Activated naive CD4-positive, alpha-beta T cell treated with Interleukin-2 at 50 U/mL for 16 hours (primary cell): Measurements from ENCODE around the gene DDRGK1.
"Not testable (repeated sequence)": the region's sequence is repeated elsewhere in the genome, so short reads cannot be mapped to it uniquely, and the experiment has no call there.

Experiments
- DNase-seq: peaks from one replicate; pipeline ENCODE4 v3.0.0-alpha.2; 2020

The DDRGK1 gene

DNA sequence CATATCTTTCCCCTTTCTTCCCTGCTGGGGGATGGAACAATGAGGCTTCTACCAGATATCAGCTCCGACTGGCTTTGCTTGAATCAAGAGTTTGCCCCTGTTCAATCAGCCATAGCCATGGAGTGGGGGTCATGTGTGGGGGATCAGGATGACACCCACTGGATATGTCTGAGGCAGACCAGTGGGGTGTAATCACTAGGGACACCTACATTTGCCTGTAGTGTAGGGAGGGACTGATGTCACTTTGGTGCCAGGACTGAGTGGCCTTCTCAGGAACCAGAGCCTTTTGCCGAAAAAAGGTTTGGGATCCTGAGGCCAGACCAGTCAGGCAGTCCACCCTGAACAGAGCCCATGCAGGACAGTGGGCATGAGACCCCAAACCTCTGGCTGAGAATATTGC, 5.9 kb upstream of the DDRGK1 start:
- no peak for DNase-seq

DNA sequence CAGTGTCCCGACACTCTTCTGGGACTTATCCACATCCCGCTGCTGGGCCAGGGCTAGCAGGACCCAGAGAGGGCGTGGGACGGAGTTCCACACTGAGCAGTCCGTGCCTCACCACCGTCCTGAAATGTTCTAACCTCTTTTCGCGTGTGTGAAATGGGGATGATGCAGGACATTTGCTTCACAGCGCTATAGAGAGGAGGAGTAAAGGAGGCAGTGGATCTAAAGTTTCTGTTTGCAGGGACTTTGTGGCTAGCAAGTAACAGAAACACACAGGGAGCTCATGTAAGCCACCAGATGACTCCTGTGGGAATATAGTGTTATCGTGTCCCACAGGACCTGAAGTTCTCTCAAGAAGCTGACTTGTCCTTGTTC, 5.5 kb upstream of the DDRGK1 start:
- peak; percentile 12 for DNase-seq

DNA sequence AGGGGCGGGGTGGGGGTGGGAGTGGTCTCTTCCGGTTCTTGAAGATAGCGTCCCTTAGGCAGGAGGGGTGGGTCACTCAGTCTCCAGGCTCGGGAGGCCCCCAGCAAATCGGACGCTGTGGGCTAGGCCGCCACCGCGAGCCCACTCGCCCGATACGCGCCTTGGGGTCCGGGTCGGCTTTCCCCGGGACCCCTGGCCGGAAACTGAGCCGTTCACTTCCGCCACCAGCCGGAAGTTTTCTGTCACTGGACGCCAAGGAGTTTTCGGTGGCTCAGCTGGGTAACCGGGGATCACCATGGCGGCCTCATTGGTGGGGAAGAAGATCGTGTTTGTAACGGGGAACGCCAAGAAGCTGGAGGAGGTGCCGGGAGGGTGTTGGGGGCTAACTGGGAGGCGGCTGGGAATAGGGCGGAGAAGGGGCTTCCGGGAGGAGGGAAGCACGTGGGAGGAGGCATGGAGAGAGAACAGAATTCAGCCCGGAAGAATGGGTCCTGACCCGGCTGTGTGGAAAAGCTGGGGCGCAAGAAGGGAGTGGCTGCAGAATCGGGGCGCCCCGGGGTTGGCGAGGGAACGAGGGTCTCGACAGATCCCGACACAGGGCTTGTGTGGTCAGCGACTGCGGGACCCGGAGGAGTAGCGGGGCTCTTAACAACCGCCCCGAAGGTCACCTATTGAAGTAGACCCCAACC, 4.9 kb upstream of the DDRGK1 start, which contains the start of gene ITPA:
ITPA (plus strand) TSS at position 242 of the 689 bp plus-strand sequence; CDS start at position 296, 54 bp downstream.
- peak; percentile 68 for DNase-seq

DNA sequence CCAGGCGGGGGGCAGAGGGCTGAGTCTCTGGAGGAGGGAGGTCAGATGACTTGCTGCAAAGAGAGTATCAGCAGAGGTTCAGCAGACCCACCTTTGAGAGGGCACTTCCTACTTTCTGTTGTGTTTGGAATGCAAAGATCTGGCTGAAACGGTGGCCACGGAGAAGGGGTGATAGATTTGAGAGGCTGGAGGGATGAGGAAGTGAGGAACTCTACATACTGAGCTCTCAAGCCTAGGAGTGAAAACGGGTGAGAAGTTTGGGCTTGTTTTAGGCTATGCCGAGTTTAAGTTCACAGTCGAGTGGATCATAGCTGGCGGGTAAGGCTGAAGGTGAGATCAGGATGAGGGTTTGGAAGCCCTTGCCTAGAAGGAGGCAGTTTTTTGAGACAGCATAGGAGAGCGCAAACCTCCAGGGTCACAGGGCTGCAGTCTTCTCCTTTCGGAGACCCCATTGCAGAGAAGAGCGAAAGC, 4.3 kb upstream of the DDRGK1 start:
- DNase-seq, result no peak

DNA sequence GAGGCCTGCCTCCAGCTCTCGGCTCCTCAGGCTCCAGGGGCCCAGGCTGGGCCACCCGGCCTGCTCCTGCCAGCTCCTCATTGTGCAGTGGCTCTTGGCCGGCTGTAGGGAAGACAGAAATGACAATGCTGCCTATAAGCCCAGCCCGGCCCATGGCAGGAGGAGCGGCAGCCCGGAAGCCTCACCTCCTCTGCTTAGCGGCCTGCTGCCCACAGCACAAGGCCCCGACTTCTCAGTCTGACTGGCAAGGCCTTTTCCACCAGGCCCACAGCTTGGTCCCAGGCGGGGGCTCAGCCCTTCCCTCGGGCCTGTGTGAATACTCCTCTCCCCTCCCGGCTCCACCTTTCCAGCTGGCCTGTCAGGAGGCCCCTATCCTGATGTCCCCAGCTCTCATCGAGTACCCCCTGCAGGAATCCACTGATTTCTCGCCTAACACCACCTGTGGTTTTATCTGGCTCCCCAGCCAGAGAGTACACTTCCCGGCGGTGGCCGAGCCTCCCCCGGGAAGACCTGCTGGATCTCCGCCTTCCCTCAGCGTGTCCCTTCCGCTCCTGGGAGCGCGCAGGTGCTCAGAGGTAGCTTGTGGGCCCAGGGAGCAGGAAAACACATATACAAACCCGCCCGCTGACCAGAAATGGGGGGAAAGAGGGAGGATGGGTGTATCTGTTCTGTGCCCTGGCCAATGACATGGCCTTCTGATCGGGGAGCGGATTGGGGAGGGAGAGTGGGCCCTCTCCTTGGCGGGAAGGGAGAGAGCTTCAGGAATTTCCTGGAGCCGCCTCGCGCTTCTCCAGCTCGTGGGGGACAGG, 963 bp downstream of the DDRGK1 start:
- peak; percentile 50 for DNase-seq

DNA sequence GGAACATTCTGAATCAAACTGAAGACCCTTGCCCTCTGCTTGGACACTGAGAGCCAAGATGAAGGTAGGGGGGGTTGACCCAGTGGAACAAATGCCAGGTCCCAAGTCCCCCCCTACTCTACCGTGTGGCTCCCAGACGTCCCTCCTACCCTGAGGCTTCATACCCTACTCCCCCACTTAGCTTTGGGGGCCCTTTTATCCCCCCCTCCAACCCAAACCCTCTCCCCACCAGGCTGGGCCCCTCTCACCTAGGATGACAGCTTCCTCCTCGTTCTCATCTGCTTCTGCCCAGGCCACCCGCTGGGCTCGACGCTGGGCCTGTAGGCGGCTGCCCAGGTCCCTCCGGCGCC, 1.5 kb downstream of the DDRGK1 start:
- no peak for DNase-seq

DNA sequence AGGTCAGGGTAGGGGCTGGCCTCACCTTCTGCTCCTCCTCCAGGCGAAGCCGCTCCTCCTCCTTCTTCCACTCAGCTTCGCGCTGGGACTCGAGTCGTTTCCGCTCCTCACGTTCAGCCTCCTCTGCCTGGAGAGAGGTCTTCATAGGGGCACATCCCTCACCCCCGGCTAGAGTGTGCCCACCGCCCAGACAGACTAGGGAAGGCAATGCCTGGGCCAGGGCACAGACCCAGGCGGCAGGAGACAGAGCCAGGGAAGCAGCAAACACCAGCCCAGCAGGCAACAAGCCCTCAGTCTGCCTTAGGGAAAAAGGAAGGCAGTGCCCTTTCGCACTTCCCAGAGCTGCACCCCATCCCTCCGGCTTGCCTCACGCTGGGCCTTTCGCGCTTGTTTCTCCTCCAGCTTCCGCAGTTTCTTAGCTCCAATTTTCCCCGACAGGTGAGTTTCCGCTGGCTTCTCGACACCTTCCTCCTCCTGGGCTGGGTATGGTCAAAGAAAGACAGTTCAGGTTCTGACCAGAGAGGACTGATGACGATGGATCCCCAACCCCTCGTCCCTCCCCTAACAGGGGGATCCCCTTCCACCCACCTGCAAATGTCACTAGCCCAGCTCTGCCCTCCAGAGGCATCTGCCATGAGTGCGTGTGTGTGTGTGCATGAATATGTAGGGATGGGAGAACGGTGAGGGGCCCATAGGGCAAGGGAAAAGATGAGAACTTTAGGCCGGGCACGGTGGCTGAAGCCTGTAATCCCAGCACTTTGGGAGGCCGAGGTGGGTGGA, 4.3 kb downstream of the DDRGK1 start:
- no peak for DNase-seq

DNA sequence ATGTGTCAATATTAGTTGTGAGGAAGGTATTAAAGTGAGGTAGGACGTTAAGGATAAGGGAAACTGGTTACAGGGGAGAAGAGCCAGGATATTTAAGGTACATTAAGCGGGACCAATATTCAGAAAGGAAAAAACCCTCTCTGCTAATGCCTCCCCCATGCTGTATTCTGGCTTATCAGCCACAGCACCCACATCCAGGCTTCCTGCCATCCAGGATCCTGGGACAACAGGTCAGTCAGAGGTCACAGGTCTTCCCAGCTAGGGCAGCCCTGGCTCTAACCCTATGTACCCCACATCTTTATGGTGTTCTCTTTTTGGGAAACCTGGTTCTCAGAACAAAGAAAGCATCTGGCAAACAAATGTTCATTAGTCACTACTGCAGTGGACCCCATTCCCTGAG, 5.3 kb downstream of the DDRGK1 start:
- DNase-seq, result no peak

DNA sequence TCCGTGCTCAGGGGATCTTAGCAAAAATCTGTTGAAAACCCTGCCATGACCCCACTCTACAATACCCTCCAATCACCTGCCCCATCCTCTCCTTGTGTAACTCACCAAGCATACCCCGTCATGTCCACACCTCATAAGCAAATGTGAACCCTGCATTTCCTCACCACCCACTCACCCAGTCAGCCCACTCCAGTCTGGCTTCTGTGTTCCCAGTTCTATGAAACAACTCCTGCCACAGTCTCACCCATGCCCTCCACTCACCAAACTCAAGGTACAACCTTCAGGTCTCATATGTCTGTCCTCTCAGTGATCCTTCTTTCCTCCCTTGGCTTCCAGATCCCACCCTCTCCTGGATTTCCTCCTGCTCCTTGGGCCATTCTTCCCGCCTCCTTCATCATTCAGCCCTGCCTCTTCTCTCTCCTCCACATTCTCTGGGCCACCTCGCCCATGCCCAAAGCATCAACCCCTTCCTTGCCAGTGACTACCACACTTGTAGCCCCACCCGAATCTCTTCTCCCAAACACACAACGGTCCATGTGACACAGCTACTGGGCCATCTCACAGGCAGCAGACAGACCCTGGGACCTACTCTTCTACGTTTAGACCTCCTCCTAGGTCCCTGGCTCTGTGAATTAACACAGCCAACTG, 8.8 kb downstream of the DDRGK1 start:
- DNase-seq, result no peak

DNA sequence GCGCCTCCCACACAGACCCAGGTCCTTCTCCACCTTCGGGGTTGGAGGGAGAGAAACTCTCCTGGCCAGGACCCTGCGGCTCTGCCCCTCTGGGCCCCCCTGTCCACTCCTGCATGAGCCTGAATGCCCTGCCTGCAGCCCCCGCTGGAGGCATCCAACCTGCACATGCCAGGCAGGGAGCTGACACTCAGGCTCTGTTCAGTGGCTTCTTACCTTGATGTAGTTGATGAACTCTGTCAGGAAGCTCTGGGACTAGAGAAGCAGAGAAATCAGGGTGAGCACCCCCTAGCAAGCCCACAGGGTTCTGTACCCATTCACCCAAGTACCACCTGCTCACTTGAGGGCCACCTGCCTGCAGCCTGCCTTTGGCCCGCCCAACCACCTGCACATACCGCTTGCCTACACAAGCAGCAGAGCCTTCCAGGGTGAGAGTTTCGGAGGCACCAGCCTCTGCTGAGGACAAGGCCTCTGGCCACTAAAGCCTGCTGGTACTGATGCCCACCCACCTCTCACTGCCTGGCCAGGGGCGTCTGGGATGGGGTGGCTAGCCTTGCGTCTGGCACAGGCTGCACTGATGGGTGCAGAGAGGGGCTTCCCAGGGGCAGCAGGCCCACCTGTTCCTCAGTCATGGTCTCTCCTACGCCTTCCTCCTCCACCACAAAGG, 9.7 kb downstream of the DDRGK1 start:
- no peak for DNase-seq

DNA sequence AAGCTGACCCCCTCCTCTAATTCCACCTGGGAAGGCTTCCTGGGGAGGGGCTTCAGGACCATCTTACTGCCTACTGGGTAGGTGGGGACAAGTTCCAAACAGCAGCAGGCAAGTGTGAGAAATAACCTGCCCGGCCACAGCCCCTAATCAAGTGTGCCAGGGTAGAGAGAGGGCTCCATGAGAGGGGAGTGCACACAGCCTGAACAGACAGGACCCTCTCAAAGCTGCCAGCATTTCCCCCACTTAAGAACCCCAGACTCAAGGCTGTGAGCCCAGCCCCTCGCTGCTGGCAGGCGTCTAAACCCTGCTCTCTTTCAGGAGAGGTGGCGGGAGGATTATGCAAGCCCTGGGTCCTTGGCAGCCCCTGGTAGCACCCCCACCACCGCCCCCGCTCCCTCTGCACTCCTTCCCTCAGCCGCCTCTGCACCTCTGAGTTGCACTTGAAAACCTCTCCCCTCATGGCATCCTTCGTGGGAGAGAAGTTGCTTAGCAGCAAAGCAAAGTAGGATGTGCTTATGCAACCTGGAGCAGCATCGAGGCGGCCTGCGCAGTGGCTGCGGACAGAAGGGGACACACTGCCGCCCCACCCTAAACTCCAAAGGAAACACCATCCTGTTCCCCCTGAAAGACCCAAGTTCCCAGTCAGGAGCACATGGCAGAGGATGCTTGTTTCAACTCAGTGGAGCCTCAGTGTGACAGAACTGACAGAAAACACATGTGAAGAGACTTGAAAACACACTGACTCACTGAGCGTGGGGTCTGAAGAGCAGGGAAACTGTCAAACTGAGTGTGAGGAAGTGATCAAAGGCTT, 10.5 kb downstream of the DDRGK1 start:
- no peak for DNase-seq

DNA sequence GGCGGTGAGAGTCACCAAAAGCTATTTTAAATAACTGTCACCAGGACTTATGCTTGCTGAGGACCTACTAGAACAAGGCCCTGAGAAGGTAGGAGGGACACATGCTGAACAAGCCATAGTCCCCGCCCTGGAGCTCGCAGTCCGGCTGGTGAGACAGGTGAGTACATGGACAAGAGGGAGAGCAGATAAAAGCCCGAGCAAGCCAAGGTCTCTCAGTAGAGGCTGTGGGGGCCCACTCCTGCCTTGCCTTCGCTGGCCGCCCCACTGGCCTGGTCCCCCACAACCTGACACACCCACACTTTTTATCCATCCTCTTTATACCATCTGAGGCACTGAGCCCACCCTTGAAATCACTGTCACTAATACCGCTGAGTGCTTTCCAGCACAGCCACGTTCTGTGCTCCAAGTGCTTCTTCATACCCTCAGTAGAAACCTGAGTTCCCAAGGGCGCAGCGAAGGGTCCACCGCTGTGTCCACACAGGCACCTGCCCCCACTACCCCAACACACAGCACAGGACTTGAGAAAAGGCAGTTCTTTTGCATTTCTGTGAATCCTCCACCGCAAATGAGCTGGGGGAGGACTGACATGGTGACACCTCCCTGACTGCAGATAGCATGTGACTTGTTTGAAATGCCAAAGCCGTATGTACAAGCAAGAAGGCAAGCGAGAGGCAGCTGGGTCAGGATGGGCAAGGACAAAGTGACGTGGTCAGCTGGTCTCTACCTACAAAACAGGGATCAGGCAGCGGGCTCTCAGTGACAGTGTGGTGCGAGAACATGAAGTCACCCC, 12.1 kb downstream of the DDRGK1 start:
- no peak for DNase-seq

DNA sequence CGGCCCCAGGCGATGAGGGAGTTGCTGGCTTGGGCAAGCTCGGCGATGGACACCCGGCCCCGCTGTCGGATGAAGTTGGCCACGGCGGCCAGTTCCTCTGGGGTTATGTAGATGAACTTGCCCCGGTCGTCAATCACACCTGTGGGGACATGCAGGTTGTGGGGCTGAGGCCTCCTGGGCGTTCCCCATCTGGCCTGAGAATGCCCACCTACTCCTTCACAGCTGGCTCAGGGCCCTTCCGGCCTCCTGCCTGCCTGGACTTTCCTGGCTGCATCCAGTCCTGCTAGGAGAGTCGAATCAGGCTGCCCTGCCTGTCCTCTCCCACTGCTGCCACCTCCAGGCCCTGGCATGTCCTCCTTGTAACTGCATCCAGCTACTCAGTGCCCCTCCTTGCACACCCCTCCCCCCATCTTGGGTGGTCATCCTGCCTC, 13.8 kb downstream of the DDRGK1 start:
- no peak for DNase-seq

DNA sequence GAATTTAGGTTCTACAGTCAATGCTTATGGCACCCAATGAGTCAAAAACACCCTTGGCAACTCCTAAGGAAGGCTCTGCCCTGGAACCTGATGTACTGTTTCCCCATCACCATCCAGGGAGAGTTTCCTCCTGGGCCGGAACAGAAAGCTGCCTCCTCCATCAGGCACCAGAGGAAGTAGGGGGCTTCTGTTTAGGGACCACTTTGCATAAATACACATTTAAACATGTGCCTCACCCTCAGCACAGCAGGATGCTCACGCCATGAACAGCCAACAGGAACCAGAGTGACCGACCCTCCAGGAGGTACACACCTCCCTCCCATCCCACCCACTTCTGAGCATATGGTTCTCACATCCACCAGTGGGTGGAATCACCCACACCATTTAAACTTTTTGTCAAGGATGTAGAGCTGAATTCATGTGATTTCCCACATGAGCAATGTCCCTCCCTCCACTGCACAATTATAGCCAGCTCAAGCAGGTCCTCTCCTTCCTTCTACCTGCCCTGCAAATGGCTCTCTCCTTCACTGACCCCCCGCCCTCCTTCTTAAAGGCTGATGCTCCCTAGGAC, 14.8 kb downstream of the DDRGK1 start:
- DNase-seq, result no peak

DNA sequence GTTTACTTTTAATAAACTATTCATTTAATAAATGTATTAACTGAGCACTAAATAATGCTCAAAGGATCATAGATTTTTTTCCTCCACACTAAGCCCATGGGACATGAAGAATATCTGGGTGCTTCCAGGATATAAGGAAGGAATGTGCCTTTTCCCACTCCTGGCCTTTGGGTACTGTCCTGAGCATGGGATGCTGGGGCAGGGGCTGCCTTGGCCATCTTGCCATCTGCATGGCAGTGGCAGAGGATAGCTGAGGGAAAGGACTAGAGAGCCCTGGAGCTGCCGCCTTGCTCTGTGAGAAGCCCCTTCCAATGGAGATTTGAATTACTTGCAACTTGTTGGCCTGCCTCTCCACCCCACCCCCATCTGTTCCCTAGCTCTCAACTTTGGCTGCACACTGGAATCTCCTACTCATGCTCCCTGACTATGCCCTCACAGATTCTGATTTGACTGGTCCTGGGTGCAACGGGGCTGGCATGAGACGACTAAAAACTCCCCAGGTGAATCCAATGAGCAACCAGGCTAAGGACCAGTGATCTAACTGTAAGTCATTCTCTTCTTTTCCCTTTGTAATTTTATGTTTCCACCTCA, 15.6 kb downstream of the DDRGK1 start:
- DNase-seq, result no peak

DNA sequence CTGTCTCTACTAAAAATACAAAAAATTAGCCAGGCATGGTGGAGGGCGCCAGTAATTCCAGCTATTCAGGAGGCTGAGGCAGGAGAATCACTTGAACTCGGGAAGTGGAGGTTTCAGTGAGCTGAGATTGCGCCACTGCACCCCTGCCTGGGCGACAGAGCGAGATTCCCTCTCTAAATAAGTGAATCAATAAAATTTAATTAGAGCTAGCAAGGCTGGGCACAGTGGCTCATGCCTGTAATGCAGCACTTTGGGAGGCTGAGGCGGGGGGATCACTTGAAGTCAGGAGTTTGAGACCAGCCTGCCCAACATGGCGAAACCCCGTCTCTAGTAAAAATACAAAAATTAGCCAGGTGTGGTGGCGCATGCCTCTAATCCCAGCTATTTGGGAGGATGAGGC, 16.6 kb downstream of the DDRGK1 start:
- not testable (repeated sequence) for DNase-seq

DNA sequence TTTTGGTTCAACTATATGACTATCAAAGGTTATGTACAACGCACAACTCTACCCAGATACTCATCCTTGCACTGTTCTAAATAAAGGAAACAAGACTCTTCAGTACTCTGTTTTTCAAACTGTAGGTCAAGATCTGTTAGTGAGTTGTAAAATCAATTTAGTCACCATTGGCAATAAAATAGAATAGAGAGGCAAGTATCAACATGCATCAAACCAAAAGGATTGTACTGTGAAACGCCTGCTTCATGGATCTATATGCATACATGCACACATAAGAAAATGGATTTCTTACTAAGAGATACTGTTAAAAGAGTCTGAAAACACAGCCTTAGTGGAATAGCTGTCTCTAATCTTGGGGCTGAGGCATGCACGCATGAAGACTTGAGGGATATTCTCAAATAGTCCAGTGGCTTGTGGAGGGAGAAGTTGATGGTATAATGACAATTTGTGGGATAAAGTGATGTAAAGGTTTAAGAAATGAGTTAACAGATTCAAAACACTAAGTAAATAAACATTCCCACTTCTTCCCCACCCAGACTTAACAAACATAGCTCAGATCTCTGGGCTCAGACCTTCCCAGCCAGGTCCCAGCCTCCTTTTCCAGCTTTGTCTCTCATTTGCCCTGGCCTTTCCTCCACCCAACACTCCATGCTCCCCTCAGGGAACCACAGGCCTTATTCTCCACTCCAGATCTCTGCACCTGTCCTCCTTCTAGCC, 20.4 kb downstream of the DDRGK1 start:
- no peak for DNase-seq

DNA sequence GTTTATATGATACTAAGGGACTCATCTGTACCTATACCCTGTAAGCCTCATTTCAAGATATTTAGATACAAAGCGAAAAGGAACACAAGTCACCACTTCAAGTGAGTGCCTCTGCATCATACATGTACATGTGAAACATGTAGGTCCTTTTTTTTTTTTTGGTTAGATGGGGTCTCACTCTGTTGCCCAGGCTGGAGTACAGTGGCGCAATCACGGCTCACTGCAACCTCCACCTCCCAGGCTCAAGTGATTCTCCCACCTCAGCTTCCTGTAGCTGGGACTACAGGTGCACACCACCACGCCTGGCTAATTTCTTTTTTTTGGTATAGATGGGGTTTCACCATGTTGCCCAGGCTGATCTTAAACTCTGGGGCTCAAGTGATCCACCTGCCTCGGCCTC, 22.1 kb downstream of the DDRGK1 start:
- DNase-seq, result not testable (repeated sequence)

DNA sequence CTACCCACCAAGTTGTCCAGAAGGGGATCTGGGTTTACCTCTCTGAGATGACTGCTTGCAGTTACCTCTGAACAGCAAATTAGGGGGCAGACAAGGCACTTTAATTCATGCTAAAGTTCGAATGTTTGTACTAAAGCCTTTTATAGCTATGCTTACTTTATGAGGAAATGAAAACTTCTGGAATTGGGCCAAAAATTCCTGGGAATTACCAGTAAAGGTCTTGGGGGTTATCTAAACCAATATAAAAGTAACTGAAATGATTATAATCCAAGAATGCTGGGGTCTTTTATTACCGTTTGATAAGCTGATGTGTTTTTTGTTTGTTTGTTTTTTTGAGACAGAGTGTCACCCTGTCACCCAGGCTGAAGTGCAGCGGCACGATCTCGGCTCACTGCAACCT, 23.2 kb downstream of the DDRGK1 start:
- no peak for DNase-seq
